Keratinocyte (primary cell): ENCODE measurements around the gene TNFRSF6B. TPM values are rescaled to one million over a fixed set of nuclear protein-coding genes. Genes with fewer than 3 reads are reported as not detected.

Experiments
- DNase-seq: peaks from one replicate; pipeline ENCODE4 v3.0.0-alpha.2; 2011; ENCODE audit warnings: low read depth, missing footprints, low spot score
- FAIRE-seq: peaks from 2 replicates; lab custom pipeline; 2011; peaks lifted over from hg19 to GRCh38; lab: Jason Lieb, UNC
- H2AFZ ChIP-seq: 2 replicates; pipeline ENCODE4 v1.6.0; 2012; ENCODE audit warnings: low read length, control low read depth, inconsistent platforms; ENCODE audit not compliant: control insufficient read depth
- H3K27ac ChIP-seq: 2 replicates; pipeline ENCODE4 v1.5.1; 2011; ENCODE audit warnings: low read length; ENCODE audit not compliant: control insufficient read depth, insufficient read depth
- H3K27me3 ChIP-seq: 3 replicates; pipeline ENCODE4 v1.6.0; 2011; ENCODE audit warnings: low read length; ENCODE audit not compliant: control insufficient read depth, insufficient read depth; ENCODE audit errors: extremely low read depth
- H3K36me3 ChIP-seq, 2 experiments: 2 replicates in 1 of 2; 3 replicates in 1 of 2; pipeline ENCODE4 v1.5.1; 2011; ENCODE audit warnings: low read length in 2 of 2, mild to moderate bottlenecking in 1 of 2; ENCODE audit not compliant: control insufficient read depth in 2 of 2, insufficient read depth in 2 of 2; ENCODE audit errors: extremely low read depth in 1 of 2
- H3K4me1 ChIP-seq: 3 replicates; pipeline ENCODE4 v1.5.1; 2011; ENCODE audit warnings: low read length; ENCODE audit not compliant: control insufficient read depth, insufficient read depth; ENCODE audit errors: extremely low read depth
- H3K4me2 ChIP-seq: 3 replicates; pipeline ENCODE4 v1.6.0; 2011; ENCODE audit warnings: low read depth, low read length; ENCODE audit not compliant: control insufficient read depth, insufficient read depth; ENCODE audit errors: extremely low read depth
- H3K4me3 ChIP-seq, 3 experiments: fragments of 200-600 bp in 1 of 3; sonication (generic) in 1 of 3; 2 replicates in 2 of 3; 3 replicates in 1 of 3; pipeline ENCODE4 v1.5.1; 2011 to 2016; ENCODE audit warnings: low read length in 3 of 3, mild to moderate bottlenecking in 3 of 3, control low read depth in 2 of 3, inconsistent platforms in 1 of 3, low read depth in 1 of 3, mixed read lengths in 1 of 3, mixed run types in 1 of 3, moderate library complexity in 1 of 3; ENCODE audit not compliant: control insufficient read depth in 2 of 3, insufficient read depth in 2 of 3; ENCODE audit errors: extremely low read depth in 1 of 3
- H3K79me2 ChIP-seq: 2 replicates; pipeline ENCODE4 v1.6.0; 2012; ENCODE audit warnings: low read length; ENCODE audit not compliant: control insufficient read depth, insufficient read depth
- H3K9ac ChIP-seq: 3 replicates; pipeline ENCODE4 v1.6.0; 2011; ENCODE audit warnings: low read length; ENCODE audit not compliant: control insufficient read depth, insufficient read depth; ENCODE audit errors: extremely low read depth
- H3K9me1 ChIP-seq: 3 replicates; pipeline ENCODE4 v1.6.0; 2011; ENCODE audit warnings: low read length; ENCODE audit not compliant: control insufficient read depth, insufficient read depth; ENCODE audit errors: extremely low read depth
- H3K9me3 ChIP-seq: 2 replicates; pipeline ENCODE4 v1.5.1; 2012; ENCODE audit warnings: low read depth, low read length; ENCODE audit not compliant: control insufficient read depth
- H4K20me1 ChIP-seq: 3 replicates; pipeline ENCODE4 v1.6.0; 2011; ENCODE audit warnings: low read length; ENCODE audit not compliant: control insufficient read depth, insufficient read depth; ENCODE audit errors: extremely low read depth
- CTCF ChIP-seq, 3 experiments: IDR thresholded peaks in 1 of 3; conservative IDR thresholded peaks in 1 of 3; optimal IDR thresholded peaks in 1 of 3; 2 replicates in 2 of 3; 3 replicates in 1 of 3; pipeline versions ENCODE3 to v1.5.1; 2011; ENCODE audit warnings: low read length in 3 of 3, mild to moderate bottlenecking in 3 of 3, moderate library complexity in 2 of 3, control low read depth in 1 of 3, inconsistent platforms in 1 of 3; ENCODE audit not compliant: insufficient read depth in 2 of 3; ENCODE audit errors: extremely low read depth in 1 of 3
- EZH2 ChIP-seq: IDR thresholded peaks from one replicate; pipeline ENCODE4 v1.6.1; 2012; ENCODE audit warnings: inconsistent platforms, mild to moderate bottlenecking, low read length, moderate library complexity
- dilution Hi-C: fragments of 300-500 bp; cut with MboI; formaldehyde crosslinking; loops from one replicate; pipeline ENCODE4 v1.7.0; 2020; ENCODE audit warnings: low sequenced_read_pairs; ENCODE audit not compliant: extremely low pct_ligation_motif_present
- polyA plus RNA-seq, 5 experiments: library from polyadenylated mRNA; depleted of rRNA in 3 of 5; stranded (reverse) in 3 of 5; stranded (forward) in 1 of 5; unstranded in 1 of 5; fragments of >200 nt; gene quantifications; 1 replicate in 1 of 5; 2 replicates in 3 of 5; 3 replicates in 1 of 5; pipeline versions ENCODE4 v1.2.1 to v1.2.3, GENCODE V29; 2011 to 2012; ENCODE audit warnings: missing spikeins in 2 of 5, low read depth in 1 of 5, low replicate concordance in 1 of 5

Gene TNFRSF6B
- polyA plus RNA-seq, 1 donor (not counting 4 experiments of a cell fraction or from before 2014, with no cell fraction given) = 51.9 TPM

GRCh38 chr20:63734946-63735858, 38.8 kb downstream of the TNFRSF6B start:
- DNase-seq (no peak), FAIRE-seq (no peak)
- Histone ChIP-seq H4K20me1 (no peaks in the 10 kb centered on the region), H3K9me1 (no peaks in the 10 kb centered on the region), H3K4me1 (peaks cover 18% of the 10 kb centered on the region), H3K27me3 (no peaks in the 10 kb centered on the region), H3K36me3 (peaks cover 17 to 23% of the 10 kb centered on the region in 2 experiments), H3K9ac (no peak overlapping the region), H3K4me3 (no peak overlapping the region), H3K27ac (no peak overlapping the region), H3K79me2 (peaks cover 20% of the 10 kb centered on the region), H3K4me2 (no peak overlapping the region), H3K9me3 (no peaks in the 10 kb centered on the region), H2AFZ (no peak overlapping the region)
- dilution Hi-C loops = no loop called here
- TF ChIP-seq EZH2 (no peak), CTCF (optimal IDR thresholded peaks at IDR 0.05 in 1 of 3, IDR thresholded peaks at IDR 0.05 in 1 of 3, conservative IDR thresholded peaks at IDR 0.05 in 1 of 3; ENCODE audit: extremely low read depth in 1 of 3, insufficient read depth in 2 of 3, low read length in 3 of 3) (no peak)

- no peak for TF ChIP-seq CTCF (optimal IDR thresholded peaks at IDR 0.05 in 1 of 3, IDR thresholded peaks at IDR 0.05 in 1 of 3, conservative IDR thresholded peaks at IDR 0.05 in 1 of 3; ENCODE audit: extremely low read depth in 1 of 3, insufficient read depth in 2 of 3, low read length in 3 of 3)
- no peak for TF ChIP-seq EZH2
- H3K79me2 ChIP-seq = peaks cover 15% of the 10 kb centered on the region
- no peaks in the 10 kb centered on the region for H3K9me1 ChIP-seq
- no peak within 1 kb of the TSS for H2AFZ ChIP-seq
- no peak for FAIRE-seq
- peaks cover 16 to 23% of the 10 kb centered on the region in 2 experiments for H3K36me3 ChIP-seq
- H3K9ac ChIP-seq = no peak within 1 kb of the TSS
- H3K4me1 ChIP-seq = peaks cover 21% of the 10 kb centered on the region
- no peaks in the 10 kb centered on the region for H3K27me3 ChIP-seq
- dilution Hi-C loops = no loop called here
- peak within 1 kb of the TSS; percentile 22 for H3K4me2 ChIP-seq
- H3K4me3 ChIP-seq = no peak within 1 kb of the TSS
- H3K27ac ChIP-seq = no peak within 1 kb of the TSS
- no peak for DNase-seq
- no peaks in the 10 kb centered on the region for H3K9me3 ChIP-seq
- H4K20me1 ChIP-seq = no peaks in the 10 kb centered on the region
Measured at GRCh38 chr20:63735859-63736718, 39.6 kb downstream of the TNFRSF6B start, which contains the start of gene LIME1. Gene LIME1 (plus strand): TSS chr20:63736664. CDS start chr20:63737550, 886 bp downstream.
